Neural cell (in vitro differentiated cells): Measurements from ENCODE around the gene SUCO. TPM values are rescaled to one million over a fixed set of nuclear protein-coding genes. Genes with fewer than 3 reads are reported as not detected.

Source experiments
- H2AFZ ChIP-seq: fragments of 200-600, 300-800 bp; sonication (generic), shearing (Covaris generic); 2 replicates; pipeline ENCODE4 v1.6.0; 2014; ENCODE audit warnings: low read depth, mild to moderate bottlenecking, antibody characterized with exemption, low read length, moderate library complexity
- H3F3A ChIP-seq: fragments of 200-600 bp; shearing (Covaris generic); 2 replicates; pipeline ENCODE4 v1.6.1; 2016; ENCODE audit warnings: mild to moderate bottlenecking, moderate library complexity, mixed read lengths, antibody characterized with exemption, low read length; ENCODE audit not compliant: insufficient read depth, poor library complexity, severe bottlenecking
- H3K27ac ChIP-seq: fragments of 200-600, 300-800 bp; sonication (generic), shearing (Covaris generic); 2 replicates; pipeline ENCODE4 v1.5.1; 2014; ENCODE audit warnings: mild to moderate bottlenecking, low read length, moderate library complexity
- H3K27me3 ChIP-seq: fragments of 300-800, 200-600 bp; sonication (generic), shearing (Covaris generic); 2 replicates; pipeline ENCODE4 v1.6.0; 2014; ENCODE audit warnings: mild to moderate bottlenecking, low read depth, low read length, moderate library complexity; ENCODE audit not compliant: insufficient read depth
- H3K36me3 ChIP-seq: fragments of 300-800, 200-600 bp; sonication (generic), shearing (Covaris generic); 2 replicates; pipeline ENCODE4 v1.5.1; 2014; ENCODE audit warnings: mild to moderate bottlenecking, antibody characterized with exemption, low read length, moderate library complexity; ENCODE audit not compliant: insufficient read depth
- H3K4me2 ChIP-seq: fragments of 300-800, 200-600 bp; sonication (generic), shearing (Covaris generic); 2 replicates; pipeline ENCODE4 v1.6.0; 2014; ENCODE audit warnings: mild to moderate bottlenecking, low read length
- H3K4me3 ChIP-seq: fragments of 300-800, 200-600 bp; sonication (generic), shearing (Covaris generic); 2 replicates; pipeline ENCODE4 v1.5.1; 2014; ENCODE audit warnings: mild to moderate bottlenecking, low read length, moderate library complexity
- H3K79me2 ChIP-seq: fragments of 200-600 bp; shearing (Covaris generic); replicated peaks from 2 replicates; pipeline ENCODE4 v1.6.0; 2014; ENCODE audit warnings: mild to moderate bottlenecking, low read length, moderate library complexity; ENCODE audit not compliant: insufficient read depth
- H3K9ac ChIP-seq: fragments of 300-800, 200-600 bp; sonication (generic), shearing (Covaris generic); 2 replicates; pipeline ENCODE4 v1.6.1; 2016; ENCODE audit warnings: mild to moderate bottlenecking, low read length, mixed read lengths
- H3K9me2 ChIP-seq: fragments of 200-600 bp; shearing (Covaris generic); 2 replicates; pipeline ENCODE4 v1.6.1; 2016; ENCODE audit warnings: mild to moderate bottlenecking, low read length, mixed read lengths; ENCODE audit not compliant: insufficient read depth
- H3K9me3 ChIP-seq: fragments of 200-600, 300-800 bp; sonication (generic), shearing (Covaris generic); 2 replicates; pipeline ENCODE4 v1.6.1; 2016; ENCODE audit warnings: mild to moderate bottlenecking, mixed run types, low read length, moderate library complexity, mixed read lengths
- H4K20me1 ChIP-seq: fragments of 200-600 bp; shearing (Covaris generic); 2 replicates; pipeline ENCODE4 v1.6.1; 2016; ENCODE audit warnings: mild to moderate bottlenecking, mixed run types; ENCODE audit not compliant: insufficient read depth
- EP300 ChIP-seq: fragments of 450-650 bp; conservative IDR thresholded peaks from 2 replicates; pipeline ENCODE4 v1.6.1; 2014; ENCODE audit warnings: antibody characterized with exemption, mild to moderate bottlenecking, moderate library complexity; ENCODE audit not compliant: poor library complexity, severe bottlenecking
- EZH2 ChIP-seq: fragments of 200-600, 300-800 bp; shearing (Covaris generic), sonication (generic); IDR thresholded peaks from 2 replicates; pipeline ENCODE4 v1.6.1; 2014; ENCODE audit warnings: antibody characterized with exemption, low read length, borderline replicate concordance, mild to moderate bottlenecking; ENCODE audit not compliant: insufficient read depth, poor library complexity, severe bottlenecking
- MXI1 ChIP-seq: fragments of 450-650 bp; conservative IDR thresholded peaks from 2 replicates; pipeline ENCODE4 v1.6.1; 2014; ENCODE audit warnings: antibody characterized with exemption, mild to moderate bottlenecking; ENCODE audit not compliant: poor library complexity, severe bottlenecking
- POLR2AphosphoS5 ChIP-seq: IDR thresholded peaks from 2 replicates; pipeline ENCODE4 v1.6.1; 2012
- RAD21 ChIP-seq: fragments of 450-650 bp; conservative IDR thresholded peaks from 2 replicates; pipeline ENCODE4 v1.6.1; 2014; ENCODE audit warnings: antibody characterized with exemption, mild to moderate bottlenecking, moderate library complexity
- SMC3 ChIP-seq: fragments of 450-650 bp; conservative IDR thresholded peaks from 2 replicates; pipeline ENCODE4 v1.6.1; 2014; ENCODE audit warnings: antibody characterized with exemption, mild to moderate bottlenecking, moderate library complexity; ENCODE audit not compliant: poor library complexity
- TAF1 ChIP-seq: IDR thresholded peaks from 2 replicates; pipeline ENCODE4 v1.6.1; 2012; ENCODE audit warnings: low read depth
- polyA plus RNA-seq: library from polyadenylated mRNA; depleted of rRNA; stranded (reverse); fragments of >200 nt; gene quantifications from 2 replicates; pipeline ENCODE4 v1.2.3, GENCODE V29; 2014
- TF ChIP-seq, protein P1 (sequence below): fragments of 450-650 bp; IDR thresholded peaks from 2 replicates; pipeline ENCODE4 v1.5.1; 2014; ENCODE audit warnings: antibody characterized with exemption, mild to moderate bottlenecking, moderate library complexity; ENCODE audit not compliant: poor library complexity, severe bottlenecking
- TF ChIP-seq, protein P2 (sequence below): IDR thresholded peaks from 2 replicates; pipeline ENCODE4 v1.6.1; 2012; ENCODE audit warnings: borderline replicate concordance

SUCO gene
- polyA plus RNA-seq, 1 donor from 2014 or later = 43.4 TPM

DNA sequence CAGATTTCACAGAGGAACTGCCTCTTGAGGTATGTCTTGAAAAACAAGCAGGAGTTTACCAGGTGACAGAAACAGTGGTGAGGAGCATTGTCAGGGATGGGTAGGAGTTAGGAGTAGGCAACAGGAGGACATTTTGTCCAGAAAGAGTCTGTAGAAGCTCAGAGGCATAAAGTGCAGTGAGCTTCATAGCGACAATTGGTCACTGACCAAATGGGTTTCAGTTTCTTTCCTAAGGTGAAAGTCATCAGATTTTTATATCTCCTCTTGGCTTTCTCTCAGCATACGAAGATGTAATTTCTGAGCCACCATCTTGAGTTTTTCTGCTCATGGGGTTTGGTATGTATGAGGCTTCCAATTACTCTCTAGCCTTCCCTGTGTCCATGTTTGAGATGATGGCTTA, 96.7 kb downstream of the SUCO start:
- no peaks in the 10 kb centered on the region for H3K36me3 ChIP-seq
- no peak for TF ChIP-seq EP300
- no peak for TF ChIP-seq TAF1
- no peak for TF ChIP-seq POLR2AphosphoS5
- TF ChIP-seq, protein P1, sequence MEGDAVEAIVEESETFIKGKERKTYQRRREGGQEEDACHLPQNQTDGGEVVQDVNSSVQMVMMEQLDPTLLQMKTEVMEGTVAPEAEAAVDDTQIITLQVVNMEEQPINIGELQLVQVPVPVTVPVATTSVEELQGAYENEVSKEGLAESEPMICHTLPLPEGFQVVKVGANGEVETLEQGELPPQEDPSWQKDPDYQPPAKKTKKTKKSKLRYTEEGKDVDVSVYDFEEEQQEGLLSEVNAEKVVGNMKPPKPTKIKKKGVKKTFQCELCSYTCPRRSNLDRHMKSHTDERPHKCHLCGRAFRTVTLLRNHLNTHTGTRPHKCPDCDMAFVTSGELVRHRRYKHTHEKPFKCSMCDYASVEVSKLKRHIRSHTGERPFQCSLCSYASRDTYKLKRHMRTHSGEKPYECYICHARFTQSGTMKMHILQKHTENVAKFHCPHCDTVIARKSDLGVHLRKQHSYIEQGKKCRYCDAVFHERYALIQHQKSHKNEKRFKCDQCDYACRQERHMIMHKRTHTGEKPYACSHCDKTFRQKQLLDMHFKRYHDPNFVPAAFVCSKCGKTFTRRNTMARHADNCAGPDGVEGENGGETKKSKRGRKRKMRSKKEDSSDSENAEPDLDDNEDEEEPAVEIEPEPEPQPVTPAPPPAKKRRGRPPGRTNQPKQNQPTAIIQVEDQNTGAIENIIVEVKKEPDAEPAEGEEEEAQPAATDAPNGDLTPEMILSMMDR = no peak
- TF ChIP-seq, protein P2, sequence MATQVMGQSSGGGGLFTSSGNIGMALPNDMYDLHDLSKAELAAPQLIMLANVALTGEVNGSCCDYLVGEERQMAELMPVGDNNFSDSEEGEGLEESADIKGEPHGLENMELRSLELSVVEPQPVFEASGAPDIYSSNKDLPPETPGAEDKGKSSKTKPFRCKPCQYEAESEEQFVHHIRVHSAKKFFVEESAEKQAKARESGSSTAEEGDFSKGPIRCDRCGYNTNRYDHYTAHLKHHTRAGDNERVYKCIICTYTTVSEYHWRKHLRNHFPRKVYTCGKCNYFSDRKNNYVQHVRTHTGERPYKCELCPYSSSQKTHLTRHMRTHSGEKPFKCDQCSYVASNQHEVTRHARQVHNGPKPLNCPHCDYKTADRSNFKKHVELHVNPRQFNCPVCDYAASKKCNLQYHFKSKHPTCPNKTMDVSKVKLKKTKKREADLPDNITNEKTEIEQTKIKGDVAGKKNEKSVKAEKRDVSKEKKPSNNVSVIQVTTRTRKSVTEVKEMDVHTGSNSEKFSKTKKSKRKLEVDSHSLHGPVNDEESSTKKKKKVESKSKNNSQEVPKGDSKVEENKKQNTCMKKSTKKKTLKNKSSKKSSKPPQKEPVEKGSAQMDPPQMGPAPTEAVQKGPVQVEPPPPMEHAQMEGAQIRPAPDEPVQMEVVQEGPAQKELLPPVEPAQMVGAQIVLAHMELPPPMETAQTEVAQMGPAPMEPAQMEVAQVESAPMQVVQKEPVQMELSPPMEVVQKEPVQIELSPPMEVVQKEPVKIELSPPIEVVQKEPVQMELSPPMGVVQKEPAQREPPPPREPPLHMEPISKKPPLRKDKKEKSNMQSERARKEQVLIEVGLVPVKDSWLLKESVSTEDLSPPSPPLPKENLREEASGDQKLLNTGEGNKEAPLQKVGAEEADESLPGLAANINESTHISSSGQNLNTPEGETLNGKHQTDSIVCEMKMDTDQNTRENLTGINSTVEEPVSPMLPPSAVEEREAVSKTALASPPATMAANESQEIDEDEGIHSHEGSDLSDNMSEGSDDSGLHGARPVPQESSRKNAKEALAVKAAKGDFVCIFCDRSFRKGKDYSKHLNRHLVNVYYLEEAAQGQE = no peak
- TF ChIP-seq RAD21 = no peak
- TF ChIP-seq EZH2 = no peak
- no peak for TF ChIP-seq MXI1
- TF ChIP-seq SMC3 = no peak
- no peak overlapping the region for H3K4me2 ChIP-seq
- no peak overlapping the region for H3K4me3 ChIP-seq
- H3F3A ChIP-seq = no peaks in the 10 kb centered on the region
- H2AFZ ChIP-seq = no peak overlapping the region
- no peaks in the 10 kb centered on the region for H3K27me3 ChIP-seq
- H3K9me3 ChIP-seq = no peaks in the 10 kb centered on the region
- no peaks in the 10 kb centered on the region for H4K20me1 ChIP-seq
- no peak overlapping the region for H3K9ac ChIP-seq
- H3K79me2 ChIP-seq = no peaks in the 10 kb centered on the region
- no peak overlapping the region for H3K27ac ChIP-seq
- no peaks in the 10 kb centered on the region for H3K9me2 ChIP-seq

DNA sequence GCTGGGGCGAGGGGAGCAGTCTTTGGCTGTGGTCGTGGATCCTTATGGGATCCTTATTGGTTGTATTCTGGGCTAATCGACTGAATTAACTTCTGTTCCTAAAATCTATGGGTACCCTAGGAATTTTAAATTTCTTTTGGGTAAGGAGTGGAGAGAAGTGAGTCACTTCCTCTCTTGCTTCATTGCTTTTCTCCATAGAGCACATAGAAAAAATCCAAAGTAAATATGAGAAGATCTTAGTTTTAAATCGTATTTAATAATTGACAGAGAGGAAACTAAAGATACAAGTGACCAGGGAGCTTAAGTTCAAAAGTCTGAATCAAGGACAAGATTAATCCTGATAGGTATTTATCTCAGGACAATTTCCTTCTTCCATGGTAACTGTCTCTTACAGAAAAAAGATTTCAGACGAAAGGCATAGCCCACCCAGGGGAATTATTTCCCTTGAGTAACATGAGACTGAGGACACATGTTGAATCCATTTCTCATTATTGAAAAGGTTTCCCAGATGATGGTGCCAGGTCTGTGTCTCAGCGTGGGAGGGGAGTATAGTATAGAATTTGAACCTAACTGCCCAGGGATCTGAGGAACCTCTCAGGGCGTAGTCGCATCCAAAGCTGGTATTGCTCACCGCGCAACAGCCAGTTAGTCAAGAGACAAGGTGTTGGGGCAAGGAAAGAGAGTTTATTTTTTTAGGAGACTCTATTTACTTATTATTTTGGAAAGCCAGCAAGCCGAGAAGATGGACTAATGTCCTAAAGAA, 97.3 kb downstream of the SUCO start:
- H3K4me2 ChIP-seq = no peak overlapping the region
- H3K4me3 ChIP-seq = no peak overlapping the region
- H3F3A ChIP-seq = no peaks in the 10 kb centered on the region
- no peak overlapping the region for H2AFZ ChIP-seq
- no peaks in the 10 kb centered on the region for H3K36me3 ChIP-seq
- TF ChIP-seq, protein P1 = no peak
- TF ChIP-seq RAD21 = no peak
- no peak for TF ChIP-seq SMC3
- no peak for TF ChIP-seq MXI1
- TF ChIP-seq, protein P2 = no peak
- TF ChIP-seq POLR2AphosphoS5 = no peak
- TF ChIP-seq TAF1 = no peak
- TF ChIP-seq EZH2 = no peak
- no peak for TF ChIP-seq EP300
- H3K9ac ChIP-seq = no peak overlapping the region
- H3K9me2 ChIP-seq = no peaks in the 10 kb centered on the region
- no peaks in the 10 kb centered on the region for H3K27me3 ChIP-seq
- H3K79me2 ChIP-seq = no peaks in the 10 kb centered on the region
- no peaks in the 10 kb centered on the region for H4K20me1 ChIP-seq
- H3K27ac ChIP-seq = no peak overlapping the region
- H3K9me3 ChIP-seq = no peaks in the 10 kb centered on the region
